ENCODE data around the gene PCDHGB2.
"Not testable (repeated sequence)": the region's sequence is repeated elsewhere in the genome, so short reads cannot be mapped to it uniquely, and the experiment has no call there.

Gene PCDHGB2

DNA sequence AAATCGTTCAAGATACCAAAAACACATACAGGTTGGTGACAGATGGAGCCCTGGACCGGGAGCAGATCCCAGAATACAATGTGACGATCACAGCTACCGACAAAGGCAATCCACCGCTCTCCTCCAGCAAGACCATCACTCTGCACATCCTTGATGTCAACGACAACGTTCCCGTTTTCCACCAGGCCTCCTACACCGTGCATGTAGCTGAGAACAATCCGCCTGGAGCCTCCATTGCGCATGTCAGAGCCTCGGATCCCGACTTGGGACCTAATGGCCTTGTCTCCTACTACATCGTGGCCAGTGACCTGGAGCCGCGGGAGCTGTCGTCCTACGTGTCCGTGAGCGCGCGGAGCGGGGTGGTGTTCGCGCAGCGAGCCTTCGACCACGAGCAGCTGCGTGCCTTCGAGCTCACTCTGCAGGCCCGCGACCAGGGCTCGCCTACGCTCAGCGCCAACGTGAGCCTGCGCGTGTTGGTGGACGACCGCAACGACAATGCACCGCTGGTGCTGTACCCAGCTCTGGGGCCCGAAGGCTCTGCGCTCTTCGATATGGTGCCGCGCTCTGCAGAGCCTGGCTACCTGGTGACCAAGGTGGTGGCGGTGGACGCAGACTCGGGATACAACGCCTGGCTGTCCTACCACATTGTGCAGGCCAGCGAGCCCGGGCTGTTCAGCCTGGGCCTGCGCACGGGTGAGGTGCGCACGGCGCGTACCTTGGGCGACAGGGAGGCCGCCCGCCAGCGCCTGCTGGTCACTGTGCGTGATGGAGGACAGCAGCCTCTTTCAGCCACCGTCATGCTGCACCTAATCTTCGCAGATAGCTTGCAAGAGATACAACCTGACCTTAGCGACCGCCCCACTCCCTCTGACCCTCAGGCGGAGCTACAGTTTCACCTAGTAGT, 12.0 kb downstream of the PCDHGB2 start:
- Histone ChIP-seq H3K27me3 (ENCODE audit: control insufficient read depth, insufficient read depth, low read length) (no peaks in the 10 kb centered on the region), H3K9ac (ENCODE audit: low read depth, low read length) (no peak overlapping the region), H3K9me3 (ENCODE audit: control insufficient read depth, insufficient read depth, low read length) (peaks cover 51% of the 10 kb centered on the region), H3K4me3 (ENCODE audit: low read depth, low read length) (no peak overlapping the region), H3K27ac (ENCODE audit: low read depth, low read length) (no peak overlapping the region), H3K36me3 (ENCODE audit: control insufficient read depth, insufficient read depth, low read length) (no peaks in the 10 kb centered on the region), H3K4me1 (ENCODE audit: control insufficient read depth, insufficient read depth, low read length) (no peaks in the 10 kb centered on the region)

GRCh38 chr5:141373673-141374317, 14.0 kb downstream of the PCDHGB2 start, which contains the start of gene PCDHGA6:
Gene PCDHGA6, plus strand, starts transcription at chr5:141373891. Its CDS starts 193 bp downstream, at chr5:141374084.
- H3K36me3 ChIP-seq (ENCODE audit: control insufficient read depth, insufficient read depth, low read length) = no peaks in the 10 kb centered on the region
- no peak within 1 kb of the TSS for H3K27ac ChIP-seq (ENCODE audit: low read depth, low read length)

DNA sequence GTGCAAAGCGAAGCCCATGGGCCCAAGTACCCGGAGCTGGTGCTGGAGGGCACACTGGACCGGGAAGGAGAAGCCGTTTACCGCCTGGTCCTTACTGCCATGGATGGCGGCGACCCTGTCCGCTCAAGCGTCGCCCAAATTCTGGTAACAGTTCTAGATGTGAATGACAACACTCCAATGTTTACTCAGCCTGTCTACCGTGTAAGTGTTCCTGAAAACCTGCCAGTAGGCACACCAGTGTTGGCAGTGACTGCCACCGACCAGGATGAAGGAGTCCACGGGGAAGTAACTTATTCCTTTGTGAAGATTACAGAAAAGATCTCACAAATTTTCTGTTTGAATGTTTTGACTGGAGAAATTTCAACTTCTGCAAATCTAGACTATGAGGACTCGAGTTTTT, 14.8 kb downstream of the PCDHGB2 start:
- peaks cover 48% of the 10 kb centered on the region for H3K9me3 ChIP-seq (ENCODE audit: control insufficient read depth, insufficient read depth, low read length)
- no peak overlapping the region for H3K27ac ChIP-seq (ENCODE audit: low read depth, low read length)
- H3K4me1 ChIP-seq (ENCODE audit: control insufficient read depth, insufficient read depth, low read length) = no peaks in the 10 kb centered on the region
- H3K27me3 ChIP-seq (ENCODE audit: control insufficient read depth, insufficient read depth, low read length) = no peaks in the 10 kb centered on the region
- no peak overlapping the region for H3K4me3 ChIP-seq (ENCODE audit: low read depth, low read length)
- H3K36me3 ChIP-seq (ENCODE audit: control insufficient read depth, insufficient read depth, low read length) = no peaks in the 10 kb centered on the region
- no peak overlapping the region for H3K9ac ChIP-seq (ENCODE audit: low read depth, low read length)

More at GRCh38 chr5:141373673-141374317, 14.0 kb downstream of the PCDHGB2 start, which contains the start of gene PCDHGA6:
- Histone ChIP-seq H3K9ac (ENCODE audit: low read depth, low read length) (no peak within 1 kb of the TSS), H3K27me3 (ENCODE audit: control insufficient read depth, insufficient read depth, low read length) (no peaks in the 10 kb centered on the region), H3K4me1 (ENCODE audit: control insufficient read depth, insufficient read depth, low read length) (no peaks in the 10 kb centered on the region), H3K4me3 (ENCODE audit: low read depth, low read length) (peak within 1 kb of the TSS; percentile 33; the same call in 1 of the 2 replicates), H3K9me3 (ENCODE audit: control insufficient read depth, insufficient read depth, low read length) (peaks cover 48% of the 10 kb centered on the region)

DNA sequence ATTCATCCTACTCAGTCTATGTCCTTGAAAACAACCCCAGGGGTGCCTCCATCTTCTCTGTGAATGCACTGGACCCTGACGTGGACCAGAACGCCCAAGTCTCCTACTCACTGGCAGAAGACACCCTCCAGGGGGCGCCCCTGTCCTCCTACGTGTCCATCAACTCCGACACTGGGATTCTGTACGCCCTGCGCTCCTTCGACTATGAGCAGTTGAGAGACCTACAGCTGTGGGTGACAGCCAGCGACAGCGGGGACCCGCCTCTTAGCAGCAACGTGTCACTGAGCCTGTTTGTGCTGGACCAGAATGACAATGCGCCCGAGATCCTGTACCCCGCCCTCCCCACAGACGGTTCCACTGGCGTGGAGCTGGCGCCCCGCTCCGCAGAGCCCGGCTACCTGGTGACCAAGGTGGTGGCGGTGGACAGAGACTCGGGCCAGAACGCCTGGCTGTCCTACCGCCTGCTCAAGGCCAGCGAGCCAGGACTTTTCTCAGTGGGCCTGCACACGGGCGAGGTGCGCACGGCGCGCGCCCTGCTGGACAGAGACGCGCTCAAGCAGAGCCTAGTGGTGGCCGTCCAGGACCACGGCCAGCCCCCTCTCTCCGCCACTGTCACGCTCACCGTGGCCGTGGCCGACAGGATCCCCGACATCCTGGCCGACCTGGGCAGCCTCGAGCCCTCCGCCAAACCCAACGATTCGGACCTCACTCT, 15.8 kb downstream of the PCDHGB2 start:
- H3K4me1 ChIP-seq (ENCODE audit: control insufficient read depth, insufficient read depth, low read length); H3K9ac ChIP-seq (ENCODE audit: low read depth, low read length); H3K27ac ChIP-seq (ENCODE audit: low read depth, low read length); H3K4me3 ChIP-seq (ENCODE audit: low read depth, low read length); H3K36me3 ChIP-seq (ENCODE audit: control insufficient read depth, insufficient read depth, low read length); H3K27me3 ChIP-seq (ENCODE audit: control insufficient read depth, insufficient read depth, low read length): not testable (repeated sequence)
- peaks cover 46% of the 10 kb centered on the region for H3K9me3 ChIP-seq (ENCODE audit: control insufficient read depth, insufficient read depth, low read length)

- Histone ChIP-seq H3K36me3 (ENCODE audit: control insufficient read depth, insufficient read depth, low read length) (no peaks in the 10 kb centered on the region), H3K4me3 (ENCODE audit: low read depth, low read length) (no peak within 1 kb of the TSS), H3K27me3 (ENCODE audit: control insufficient read depth, insufficient read depth, low read length) (no peaks in the 10 kb centered on the region), H3K9me3 (ENCODE audit: control insufficient read depth, insufficient read depth, low read length) (peaks cover 43% of the 10 kb centered on the region), H3K9ac (ENCODE audit: low read depth, low read length) (no peak within 1 kb of the TSS), H3K27ac (ENCODE audit: low read depth, low read length) (no peak within 1 kb of the TSS), H3K4me1 (ENCODE audit: control insufficient read depth, insufficient read depth, low read length) (no peaks in the 10 kb centered on the region)
Observed at GRCh38 chr5:141382469-141383294, 22.9 kb downstream of the PCDHGB2 start, which contains the start of gene PCDHGA7. Gene PCDHGA7, plus strand, starts transcription at chr5:141382742. Its CDS starts 158 bp downstream, at chr5:141382900.

DNA sequence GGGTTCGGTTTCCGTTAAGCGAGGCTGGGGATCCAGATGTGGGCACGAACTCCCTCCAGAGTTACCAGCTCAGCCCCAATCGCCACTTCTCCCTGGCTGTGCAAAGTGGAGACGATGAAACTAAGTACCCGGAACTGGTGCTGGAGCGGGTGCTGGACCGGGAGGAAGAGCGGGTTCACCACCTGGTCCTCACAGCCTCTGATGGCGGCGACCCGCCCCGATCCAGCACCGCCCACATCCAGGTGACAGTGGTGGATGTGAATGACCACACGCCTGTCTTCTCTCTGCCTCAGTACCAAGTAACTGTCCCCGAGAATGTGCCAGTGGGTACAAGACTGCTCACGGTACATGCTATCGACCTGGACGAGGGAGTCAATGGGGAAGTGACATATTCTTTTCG, 23.6 kb downstream of the PCDHGB2 start:
- H3K9ac ChIP-seq (ENCODE audit: low read depth, low read length) = no peak overlapping the region
- 0 out of 2 replicates have a peak, but pooled peaks cover 1% of the 10 kb centered on the region for H3K27me3 ChIP-seq (ENCODE audit: control insufficient read depth, insufficient read depth, low read length)
- no peak overlapping the region for H3K4me3 ChIP-seq (ENCODE audit: low read depth, low read length)

DNA sequence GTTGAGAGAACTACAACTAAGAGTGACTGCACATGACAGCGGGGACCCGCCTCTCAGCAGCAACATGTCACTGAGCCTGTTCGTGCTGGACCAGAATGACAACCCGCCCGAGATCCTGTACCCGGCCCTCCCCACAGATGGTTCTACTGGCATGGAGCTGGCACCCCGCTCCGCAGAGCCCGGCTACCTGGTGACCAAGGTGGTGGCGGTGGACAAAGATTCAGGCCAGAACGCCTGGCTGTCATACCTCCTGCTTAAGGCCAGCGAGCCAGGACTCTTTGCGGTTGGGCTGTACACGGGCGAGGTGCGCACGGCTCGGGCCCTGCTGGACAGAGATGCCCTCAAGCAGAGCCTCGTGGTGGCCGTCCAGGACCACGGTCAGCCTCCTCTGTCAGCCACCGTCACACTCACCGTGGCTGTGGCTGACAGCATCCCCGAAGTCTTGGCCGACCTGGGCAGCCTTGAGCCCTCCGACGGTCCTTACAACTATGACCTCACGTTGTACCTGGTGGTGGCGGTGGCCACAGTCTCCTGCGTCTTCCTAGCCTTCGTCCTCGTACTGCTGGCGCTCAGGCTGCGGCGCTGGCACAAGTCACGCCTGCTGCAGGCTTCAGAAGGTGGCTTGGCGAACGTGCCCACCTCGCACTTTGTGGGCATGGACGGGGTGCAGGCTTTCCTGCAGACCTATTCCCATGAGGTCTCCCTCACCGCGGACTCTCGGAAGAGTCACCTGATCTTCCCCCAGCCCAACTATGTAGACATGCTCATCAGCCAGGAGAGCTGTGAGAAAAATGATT, 24.9 kb downstream of the PCDHGB2 start:
- H3K27ac ChIP-seq (ENCODE audit: low read depth, low read length) = no peak overlapping the region
- peaks cover 59% of the 10 kb centered on the region for H3K9me3 ChIP-seq (ENCODE audit: control insufficient read depth, insufficient read depth, low read length)
- no peak overlapping the region for H3K4me3 ChIP-seq (ENCODE audit: low read depth, low read length)
- no peaks in the 10 kb centered on the region for H3K4me1 ChIP-seq (ENCODE audit: control insufficient read depth, insufficient read depth, low read length)
- 0 out of 2 replicates have a peak, but pooled peaks cover 4% of the 10 kb centered on the region for H3K27me3 ChIP-seq (ENCODE audit: control insufficient read depth, insufficient read depth, low read length)
- H3K36me3 ChIP-seq (ENCODE audit: control insufficient read depth, insufficient read depth, low read length) = no peaks in the 10 kb centered on the region
- no peak overlapping the region for H3K9ac ChIP-seq (ENCODE audit: low read depth, low read length)

More for the DNA sequence above, 23.6 kb downstream of the PCDHGB2 start:
- Histone ChIP-seq H3K9me3 (ENCODE audit: control insufficient read depth, insufficient read depth, low read length) (peaks cover 45% of the 10 kb centered on the region), H3K4me1 (ENCODE audit: control insufficient read depth, insufficient read depth, low read length) (no peaks in the 10 kb centered on the region), H3K27ac (ENCODE audit: low read depth, low read length) (no peak overlapping the region), H3K36me3 (ENCODE audit: control insufficient read depth, insufficient read depth, low read length) (no peaks in the 10 kb centered on the region)

- peak within 1 kb of the TSS; percentile 63 for H3K4me3 ChIP-seq (ENCODE audit: low read depth, low read length)
- H3K9ac ChIP-seq (ENCODE audit: low read depth, low read length) = not testable (repeated sequence)
Observed at GRCh38 chr5:141387557-141388311, 27.9 kb downstream of the PCDHGB2 start, which contains the start of gene PCDHGB4. Gene PCDHGB4, plus strand, starts transcription at chr5:141387698. Its CDS starts 187 bp downstream, at chr5:141387885.

GRCh38 chr5:141388661-141389060, 28.9 kb downstream of the PCDHGB2 start:
- H3K27me3 ChIP-seq (ENCODE audit: control insufficient read depth, insufficient read depth, low read length) = 0 out of 2 replicates have a peak, but pooled peaks cover 4% of the 10 kb centered on the region
- peak overlapping the region; percentile 40; the same call in 1 of the 2 replicates for H3K4me3 ChIP-seq (ENCODE audit: low read depth, low read length)
- peaks cover 5% of the 10 kb centered on the region; the same call in 1 of the 2 replicates for H3K36me3 ChIP-seq (ENCODE audit: control insufficient read depth, insufficient read depth, low read length)
- H3K9ac ChIP-seq (ENCODE audit: low read depth, low read length) = no peak overlapping the region
- peaks cover 79% of the 10 kb centered on the region for H3K9me3 ChIP-seq (ENCODE audit: control insufficient read depth, insufficient read depth, low read length)
- H3K4me1 ChIP-seq (ENCODE audit: control insufficient read depth, insufficient read depth, low read length) = no peaks in the 10 kb centered on the region
- H3K27ac ChIP-seq (ENCODE audit: low read depth, low read length) = no peak overlapping the region

More at GRCh38 chr5:141387557-141388311, 27.9 kb downstream of the PCDHGB2 start, which contains the start of gene PCDHGB4:
- peaks cover 79% of the 10 kb centered on the region for H3K9me3 ChIP-seq (ENCODE audit: control insufficient read depth, insufficient read depth, low read length)
- not testable (repeated sequence) for H3K36me3 ChIP-seq (ENCODE audit: control insufficient read depth, insufficient read depth, low read length); H3K27me3 ChIP-seq (ENCODE audit: control insufficient read depth, insufficient read depth, low read length); H3K4me1 ChIP-seq (ENCODE audit: control insufficient read depth, insufficient read depth, low read length); H3K27ac ChIP-seq (ENCODE audit: low read depth, low read length)

Measured in HUES48 (cell line).